Mammary epithelial cell (primary cell): ENCODE measurements around the gene ATG7.

Experiments used
- EZH2 ChIP-seq: IDR thresholded peaks from 2 replicates; pipeline ENCODE4 v1.6.1; 2012; ENCODE audit warnings: low read length, inconsistent platforms, borderline replicate concordance
- TF ChIP-seq, protein P1 (sequence below), 2 donors: IDR thresholded peaks in 1 of 2; conservative IDR thresholded peaks in 1 of 2; 2 replicates each; pipeline ENCODE4 v1.5.1; 2011 to 2012; ENCODE audit warnings: inconsistent platforms in 2 of 2, low read length in 2 of 2, mild to moderate bottlenecking in 2 of 2, control low read depth in 1 of 2, low read depth in 1 of 2; ENCODE audit not compliant: insufficient read depth in 1 of 2; ENCODE audit errors: extremely low read depth in 1 of 2

DNA sequence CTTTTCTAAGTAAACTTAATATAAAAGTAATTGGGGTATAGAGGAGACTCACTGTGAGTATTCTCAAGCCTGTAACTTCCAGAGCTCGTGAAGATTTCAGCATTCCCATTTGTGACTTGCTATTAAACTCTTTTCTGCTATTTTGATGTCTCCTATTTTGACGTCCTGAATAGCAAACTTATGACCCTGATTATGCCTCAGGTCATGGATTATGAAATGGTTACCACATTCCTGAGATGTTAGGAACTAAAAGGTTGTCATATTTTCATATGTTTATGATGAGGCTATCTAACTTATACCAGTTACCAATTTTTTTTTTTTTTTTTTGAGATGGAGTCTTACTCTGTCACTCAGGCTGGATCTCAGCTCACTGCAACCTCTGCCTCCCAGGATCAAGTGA, 105.5 kb downstream of the ATG7 start:
- TF ChIP-seq EZH2 = no peak
- TF ChIP-seq, protein P1, sequence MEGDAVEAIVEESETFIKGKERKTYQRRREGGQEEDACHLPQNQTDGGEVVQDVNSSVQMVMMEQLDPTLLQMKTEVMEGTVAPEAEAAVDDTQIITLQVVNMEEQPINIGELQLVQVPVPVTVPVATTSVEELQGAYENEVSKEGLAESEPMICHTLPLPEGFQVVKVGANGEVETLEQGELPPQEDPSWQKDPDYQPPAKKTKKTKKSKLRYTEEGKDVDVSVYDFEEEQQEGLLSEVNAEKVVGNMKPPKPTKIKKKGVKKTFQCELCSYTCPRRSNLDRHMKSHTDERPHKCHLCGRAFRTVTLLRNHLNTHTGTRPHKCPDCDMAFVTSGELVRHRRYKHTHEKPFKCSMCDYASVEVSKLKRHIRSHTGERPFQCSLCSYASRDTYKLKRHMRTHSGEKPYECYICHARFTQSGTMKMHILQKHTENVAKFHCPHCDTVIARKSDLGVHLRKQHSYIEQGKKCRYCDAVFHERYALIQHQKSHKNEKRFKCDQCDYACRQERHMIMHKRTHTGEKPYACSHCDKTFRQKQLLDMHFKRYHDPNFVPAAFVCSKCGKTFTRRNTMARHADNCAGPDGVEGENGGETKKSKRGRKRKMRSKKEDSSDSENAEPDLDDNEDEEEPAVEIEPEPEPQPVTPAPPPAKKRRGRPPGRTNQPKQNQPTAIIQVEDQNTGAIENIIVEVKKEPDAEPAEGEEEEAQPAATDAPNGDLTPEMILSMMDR (conservative IDR thresholded peaks at IDR 0.05 in 1 of 2, IDR thresholded peaks at IDR 0.05 in 1 of 2; ENCODE audit: extremely low read depth in 1 of 2, insufficient read depth in 1 of 2, low read depth in 1 of 2, low read length in 2 of 2) = no peak
